H9 (cell line): ENCODE results near the gene CDH3. TPM values are rescaled to one million over a fixed set of nuclear protein-coding genes. Genes with fewer than 3 reads are reported as not detected.

Experiments used
- DNase-seq: peaks from one replicate; pipeline ENCODE4 v3.0.0-alpha.2; 2017
- H2AFZ ChIP-seq: one replicate; pipeline ENCODE4 v1.6.1; 2013; ENCODE audit warnings: mild to moderate bottlenecking, low read length, control low read depth, moderate library complexity
- H2AK5ac ChIP-seq: 2 replicates; pipeline ENCODE4 v1.6.1; 2013; ENCODE audit warnings: low read length, control low read depth, mixed read lengths; ENCODE audit not compliant: insufficient read length
- H2BK120ac ChIP-seq: one replicate; pipeline ENCODE4 v1.6.1; 2013; ENCODE audit warnings: low read depth, mild to moderate bottlenecking, low read length, control low read depth, inconsistent platforms; ENCODE audit not compliant: poor library complexity, severe bottlenecking
- H2BK12ac ChIP-seq: 2 replicates; pipeline ENCODE4 v1.6.1; 2013; ENCODE audit warnings: low read length, control low read depth, mixed read lengths, low read depth; ENCODE audit not compliant: insufficient read length
- H2BK15ac ChIP-seq: 2 replicates; pipeline ENCODE4 v1.6.1; 2013; ENCODE audit warnings: low read depth, low read length, control low read depth
- H2BK20ac ChIP-seq: one replicate; pipeline ENCODE4 v1.6.1; 2013; ENCODE audit warnings: low read depth, mild to moderate bottlenecking, low read length, control low read depth, inconsistent platforms; ENCODE audit not compliant: poor library complexity, severe bottlenecking
- H2BK5ac ChIP-seq: 2 replicates; pipeline ENCODE4 v1.6.1; 2013; ENCODE audit warnings: low read length, control low read depth, mixed read lengths; ENCODE audit not compliant: insufficient read length
- H3K14ac ChIP-seq: 2 replicates; pipeline ENCODE4 v1.6.1; 2013; ENCODE audit warnings: low read length, control low read depth; ENCODE audit not compliant: insufficient read depth
- H3K18ac ChIP-seq: 2 replicates; pipeline ENCODE4 v1.6.1; 2013; ENCODE audit warnings: low read depth, mild to moderate bottlenecking, mixed read lengths, low read length, control low read depth; ENCODE audit not compliant: insufficient read length
- H3K23ac ChIP-seq: 2 replicates; pipeline ENCODE4 v1.6.1; 2013; ENCODE audit warnings: low read length, control low read depth, mixed read lengths, low read depth; ENCODE audit not compliant: insufficient read length
- H3K23me2 ChIP-seq: 2 replicates; pipeline ENCODE4 v1.6.1; 2013; ENCODE audit warnings: low read depth, mild to moderate bottlenecking, mixed read lengths, low read length, control low read depth; ENCODE audit not compliant: insufficient read length, poor library complexity, severe bottlenecking
- H3K27ac ChIP-seq: 2 replicates; pipeline ENCODE4 v1.5.1; 2013; ENCODE audit warnings: low read length, control low read depth, mixed read lengths, low read depth; ENCODE audit not compliant: insufficient read length
- H3K27me3 ChIP-seq: 2 replicates; pipeline ENCODE4 v1.6.1; 2013; ENCODE audit warnings: low read length, control low read depth, inconsistent platforms; ENCODE audit not compliant: insufficient read depth
- H3K4ac ChIP-seq: 2 replicates; pipeline ENCODE4 v1.6.1; 2013; ENCODE audit warnings: low read depth, mild to moderate bottlenecking, control low read depth, inconsistent platforms, low read length, moderate library complexity
- H3K4me1 ChIP-seq: 2 replicates; pipeline ENCODE4 v1.6.1; 2013; ENCODE audit warnings: low read length, control low read depth, inconsistent platforms; ENCODE audit not compliant: insufficient read depth
- H3K4me2 ChIP-seq: 2 replicates; pipeline ENCODE4 v1.6.1; 2013; ENCODE audit warnings: low read length, control low read depth, mixed read lengths; ENCODE audit not compliant: insufficient read length, insufficient read depth
- H3K56ac ChIP-seq: 2 replicates; pipeline ENCODE4 v1.6.1; 2013; ENCODE audit warnings: low read depth, mild to moderate bottlenecking, mixed read lengths, low read length, control low read depth; ENCODE audit not compliant: insufficient read length
- H3K79me1 ChIP-seq: 2 replicates; pipeline ENCODE4 v1.6.1; 2013; ENCODE audit warnings: low read depth, mild to moderate bottlenecking, moderate library complexity, low read length, control low read depth, inconsistent platforms; ENCODE audit not compliant: insufficient read depth, poor library complexity, severe bottlenecking
- H3K79me2 ChIP-seq: 2 replicates; pipeline ENCODE4 v1.6.1; 2013; ENCODE audit warnings: low read length, control low read depth, inconsistent platforms; ENCODE audit not compliant: insufficient read depth
- H3K9ac ChIP-seq: 2 replicates; pipeline ENCODE4 v1.6.1; 2013; ENCODE audit warnings: low read length, control low read depth, mixed read lengths; ENCODE audit not compliant: insufficient read length; ENCODE audit errors: extremely low read depth
- H3K9me3 ChIP-seq: one replicate; pipeline ENCODE4 v1.6.1; 2013; ENCODE audit warnings: low read depth, low read length, inconsistent platforms; ENCODE audit not compliant: control insufficient read depth
- H3T11ph ChIP-seq: one replicate; pipeline ENCODE4 v1.6.1; 2013; ENCODE audit warnings: mild to moderate bottlenecking, low read length, control low read depth, inconsistent platforms
- H4K20me1 ChIP-seq: one replicate; pipeline ENCODE4 v1.6.1; 2013; ENCODE audit not compliant: control insufficient read depth, insufficient read length, insufficient read depth
- H4K5ac ChIP-seq: 2 replicates; pipeline ENCODE4 v1.6.1; 2013; ENCODE audit warnings: low read depth, mild to moderate bottlenecking, mixed read lengths, low read length, control low read depth; ENCODE audit not compliant: insufficient read length
- H4K8ac ChIP-seq: replicated peaks from 2 replicates; pipeline ENCODE4 v1.6.1; 2013; ENCODE audit warnings: low read length, control low read depth, mixed read lengths, low read depth; ENCODE audit not compliant: insufficient read length
- H4K91ac ChIP-seq: 2 replicates; pipeline ENCODE4 v1.6.1; 2013; ENCODE audit warnings: low read depth, mild to moderate bottlenecking, moderate library complexity, mixed read lengths, low read length, control low read depth; ENCODE audit not compliant: insufficient read length
- H3K27ac Mint-ChIP-seq, 3 experiments: 2 replicates in 2 of 3; 3 replicates in 1 of 3; pipeline ENCODE4 v1.8.0; 2020 to 2021; ENCODE audit warnings: mixed read lengths in 3 of 3, mild to moderate bottlenecking in 1 of 3, moderate library complexity in 1 of 3
- H3K27me3 Mint-ChIP-seq: 2 replicates; pipeline ENCODE4 v1.8.0; 2021; ENCODE audit warnings: low read depth, mild to moderate bottlenecking, moderate library complexity, mixed read lengths
- H3K36me3 Mint-ChIP-seq, 3 experiments: 2 replicates in 2 of 3; 3 replicates in 1 of 3; pipeline ENCODE4 v1.8.0; 2020 to 2021; ENCODE audit warnings: low read depth in 3 of 3, mixed read lengths in 3 of 3; ENCODE audit not compliant: insufficient read depth in 1 of 3
- H3K4me1 Mint-ChIP-seq, 2 experiments: 2 replicates each; pipeline ENCODE4 v1.8.0; 2020; ENCODE audit warnings: mixed read lengths in 2 of 2
- H3K4me3 Mint-ChIP-seq, 2 experiments: 2 replicates in 1 of 2; 3 replicates in 1 of 2; pipeline ENCODE4 v1.8.0; 2020 to 2021; ENCODE audit warnings: mild to moderate bottlenecking in 2 of 2, mixed read lengths in 2 of 2, moderate library complexity in 1 of 2
- H3K9me3 Mint-ChIP-seq, 2 experiments: 2 replicates in 1 of 2; 3 replicates in 1 of 2; pipeline ENCODE4 v1.8.0; 2020; ENCODE audit warnings: mild to moderate bottlenecking in 2 of 2, mixed read lengths in 2 of 2, moderate library complexity in 1 of 2
- CTCF ChIP-seq: fragments of 200-600 bp; sonication (generic); conservative IDR thresholded peaks from 3 replicates; pipeline ENCODE4 v1.8.0; 2021; ENCODE audit warnings: antibody characterized with exemption, mild to moderate bottlenecking
- WGBS: extraction: QIAGEN DNeasy Blood & Tissue Kit; methylation state at CpG from one replicate; pipeline ENCODE4 v1.1.7; 2013; ENCODE audit warnings: missing lambda C conversion rate, low lambda C conversion rate, mixed read lengths; ENCODE audit not compliant: insufficient read length; ENCODE audit errors: extremely low coverage; 5-methylcytosine and 5-hydroxymethylcytosine counted together
- total RNA-seq: library from RNA; stranded (reverse); gene quantifications from 2 replicates; pipeline ENCODE4 v1.2.1, GENCODE V29; 2021

CDH3 gene
- total RNA-seq, 1 experiment from 2014 or later = 97.2 TPM

GRCh38 chr16:68700831-68701230, 55.7 kb downstream of the CDH3 start:
- Histone ChIP-seq H3K9ac (no peak overlapping the region), H3K18ac (no peak overlapping the region), H4K8ac (no peak overlapping the region), H3K27me3 (no peaks in the 10 kb centered on the region), H4K20me1 (no peaks in the 10 kb centered on the region), H3K27ac (no peak overlapping the region), H3K9me3 (no peaks in the 10 kb centered on the region), H4K5ac (no peak overlapping the region), H2AK5ac (no peak overlapping the region), H4K91ac (no peak overlapping the region), H3K79me2 (no peaks in the 10 kb centered on the region), H3K56ac (no peak overlapping the region), H2BK15ac (no peak overlapping the region), H2BK20ac (no peak overlapping the region), H3K23me2 (no peaks in the 10 kb centered on the region), H3K23ac (no peak overlapping the region), H2AFZ (no peak overlapping the region), H2BK5ac (no peak overlapping the region), H3K79me1 (no peaks in the 10 kb centered on the region), H3K4me1 (no peaks in the 10 kb centered on the region), H3K4ac (no peak overlapping the region), H3K4me2 (no peak overlapping the region), H3K14ac (no peak overlapping the region), H2BK120ac (no peak overlapping the region), H2BK12ac (no peak overlapping the region), H3T11ph (no peak overlapping the region)
- Mint-ChIP-seq H3K9me3 (no peaks in the 10 kb centered on the region), H3K36me3 (peaks cover 12 to 40% (median 14%) of the 10 kb centered on the region in 3 experiments; a peak in 6 of 7 replicates), H3K27me3 (no peaks in the 10 kb centered on the region), H3K4me1 (peaks cover 0 to 2% of the 10 kb centered on the region in 2 experiments; a peak in 1 of 4 replicates), H3K27ac (no peak overlapping the region), H3K4me3 (no peak overlapping the region)
- TF ChIP-seq CTCF = no peak
- WGBS = no CpG with 5 or more reads among the region's 5 CpGs
- DNase-seq = no peak
